GM18526 (cell line): ENCODE measurements around the gene PLXNA4.

Source experiments
- POLR2A ChIP-seq: IDR thresholded peaks from 3 replicates; pipeline ENCODE4 v1.6.1; 2011; ENCODE audit not compliant: insufficient read length; ENCODE audit errors: extremely low read depth

PLXNA4 gene

DNA sequence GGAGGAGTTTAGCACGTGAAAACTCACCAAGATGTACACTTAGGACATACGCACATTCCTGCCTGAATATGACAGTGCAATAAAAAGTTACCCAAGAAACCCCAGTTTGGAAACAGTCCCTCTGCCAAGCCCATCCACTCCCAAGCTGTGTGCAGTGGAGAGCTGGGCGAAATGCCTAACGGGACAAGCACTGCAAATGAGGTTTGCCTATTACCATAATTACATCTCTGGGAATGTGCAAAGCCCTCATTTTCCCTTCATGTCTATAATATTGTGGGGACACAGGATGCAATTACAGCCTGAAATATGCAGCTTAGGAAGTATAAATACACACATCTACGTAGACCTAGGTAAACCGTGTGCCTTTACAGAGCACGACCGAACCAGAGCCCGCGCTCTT is 117.5 kb downstream of the PLXNA4 start:
- TF ChIP-seq POLR2A = no peak

DNA sequence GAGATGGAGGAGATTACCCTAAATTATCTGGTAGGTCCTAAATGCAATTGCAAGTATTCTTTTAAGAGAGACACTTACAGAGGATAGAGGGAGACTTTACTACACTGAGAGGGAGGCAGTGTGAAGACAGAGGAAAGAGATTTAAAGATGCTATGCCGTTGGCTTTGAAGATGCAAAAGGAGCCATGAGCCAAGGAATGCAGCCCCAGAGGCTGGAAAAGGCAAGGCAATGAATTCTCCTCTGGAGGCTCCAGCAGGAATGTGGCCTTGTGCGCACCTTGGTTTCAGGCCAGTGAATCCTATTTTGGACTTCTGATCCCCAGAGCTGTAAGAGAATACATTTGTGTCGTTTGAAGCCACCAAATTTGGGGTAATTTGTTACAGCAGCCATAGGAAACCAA is 118.6 kb downstream of the PLXNA4 start:
- TF ChIP-seq POLR2A = no peak

DNA sequence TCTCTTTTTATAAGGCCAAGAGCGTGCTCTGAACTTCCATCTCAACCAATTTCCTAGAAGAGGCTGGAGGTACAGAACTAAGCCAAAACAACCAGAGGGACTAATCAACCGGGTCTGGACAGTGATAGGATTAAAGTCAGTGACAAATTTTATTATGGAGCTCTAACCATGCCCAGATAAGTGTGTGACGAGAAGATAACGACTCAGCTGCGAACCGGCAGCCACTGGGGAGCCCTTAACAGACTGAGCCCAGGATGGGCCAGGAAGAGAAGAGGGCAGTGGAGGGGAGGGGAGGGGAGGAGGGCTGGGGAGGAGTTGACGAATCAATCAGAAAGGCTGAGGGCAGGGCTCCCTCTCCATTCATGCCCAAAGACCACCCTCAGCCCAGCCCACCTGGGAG is 119.9 kb downstream of the PLXNA4 start:
- no peak for TF ChIP-seq POLR2A

DNA sequence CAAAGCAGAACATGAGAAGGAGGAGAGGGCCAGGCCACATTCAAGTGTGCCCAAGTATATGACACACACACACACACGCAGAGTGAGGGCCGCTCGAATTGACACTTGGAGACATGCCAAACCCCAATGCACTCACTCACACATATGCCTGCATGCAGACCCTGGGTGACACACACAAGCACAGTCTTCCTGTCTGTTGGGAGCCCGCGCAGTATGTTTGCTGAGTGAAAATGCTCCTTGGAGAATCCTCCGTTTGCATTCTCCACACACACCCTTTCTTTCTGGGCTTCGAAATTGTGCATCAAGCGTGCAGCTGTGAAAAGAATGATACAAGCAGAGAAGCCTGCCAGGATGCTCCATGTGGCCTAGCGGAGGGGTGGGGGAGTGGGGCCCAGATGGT is 120.9 kb downstream of the PLXNA4 start:
- no peak for TF ChIP-seq POLR2A

DNA sequence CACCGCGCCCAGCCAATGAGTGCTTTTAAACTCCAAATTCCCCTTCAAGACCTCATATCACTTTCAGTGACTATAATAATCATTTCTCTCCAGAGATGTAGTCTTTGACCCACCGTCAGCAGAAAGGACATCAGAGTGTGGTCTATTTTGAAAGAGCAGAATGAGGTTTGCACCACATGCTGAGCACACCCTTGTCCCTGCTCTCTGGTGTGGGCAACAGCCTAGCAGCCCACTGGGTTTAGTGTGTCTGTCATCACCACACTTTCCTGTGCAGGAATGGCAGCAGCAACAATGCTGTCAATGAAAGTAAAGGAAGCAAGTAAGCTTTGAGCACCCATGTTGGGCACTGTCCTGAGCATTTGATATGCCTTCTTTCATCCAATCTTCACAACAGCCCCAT is 122.4 kb downstream of the PLXNA4 start:
- TF ChIP-seq POLR2A = no peak

DNA sequence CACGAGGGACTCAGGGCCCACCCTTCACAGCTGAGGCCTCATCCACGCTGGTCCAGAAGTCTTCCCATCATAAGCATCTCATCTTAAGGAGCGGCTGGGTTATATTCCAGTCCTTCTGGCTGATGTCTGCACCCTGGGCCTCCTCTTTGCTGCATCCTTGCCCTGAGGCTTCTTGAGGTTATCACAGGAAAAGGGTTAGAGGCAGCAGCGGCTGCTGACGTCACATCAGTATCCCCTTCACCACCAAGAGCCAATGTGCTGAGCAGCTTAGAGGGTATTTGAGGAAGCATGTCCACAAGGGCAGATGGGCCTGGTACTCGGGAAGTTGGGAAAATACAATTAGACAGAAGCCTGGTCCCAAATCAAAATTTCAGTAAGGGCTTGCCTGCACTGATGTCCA is 125.1 kb downstream of the PLXNA4 start:
- no peak for TF ChIP-seq POLR2A

DNA sequence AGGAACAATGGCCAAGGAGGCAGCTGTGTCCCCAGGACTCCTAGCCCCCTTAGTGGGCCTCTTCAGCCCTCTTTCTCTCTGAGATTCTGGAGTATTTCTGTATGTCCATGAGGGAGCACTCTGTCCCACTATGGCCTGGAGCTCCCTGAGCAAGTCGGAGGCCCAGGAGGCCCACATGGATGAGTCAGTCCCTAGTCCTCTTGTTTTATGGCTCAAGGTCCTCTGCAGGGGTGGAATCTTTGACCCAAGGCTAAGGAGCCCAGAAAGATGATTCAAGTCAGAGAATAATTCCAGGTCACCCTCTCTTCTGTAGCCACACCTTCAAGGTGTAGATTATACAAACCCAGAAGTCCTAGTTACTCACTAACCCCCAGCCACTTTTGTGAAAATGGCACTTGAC is 125.6 kb downstream of the PLXNA4 start:
- no peak for TF ChIP-seq POLR2A

DNA sequence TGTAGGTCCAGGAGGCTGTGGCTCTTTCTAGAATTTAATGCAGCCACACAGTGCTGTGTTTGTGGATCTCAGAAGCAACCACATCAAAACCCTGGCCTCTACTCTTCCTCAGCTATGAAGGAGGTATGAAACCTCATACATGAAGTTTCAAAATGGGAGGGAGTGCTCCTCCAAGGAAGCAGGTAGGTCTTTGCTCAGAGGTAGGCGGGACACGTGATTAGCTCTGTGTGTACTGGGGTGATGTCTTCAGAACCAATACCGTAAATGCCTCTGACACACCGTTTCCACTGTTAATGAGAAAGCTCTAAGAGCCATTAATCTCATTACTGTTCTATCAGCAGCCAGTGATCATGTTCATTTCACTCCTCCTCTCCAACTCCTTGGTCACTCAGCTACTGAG is 126.1 kb downstream of the PLXNA4 start:
- no peak for TF ChIP-seq POLR2A

DNA sequence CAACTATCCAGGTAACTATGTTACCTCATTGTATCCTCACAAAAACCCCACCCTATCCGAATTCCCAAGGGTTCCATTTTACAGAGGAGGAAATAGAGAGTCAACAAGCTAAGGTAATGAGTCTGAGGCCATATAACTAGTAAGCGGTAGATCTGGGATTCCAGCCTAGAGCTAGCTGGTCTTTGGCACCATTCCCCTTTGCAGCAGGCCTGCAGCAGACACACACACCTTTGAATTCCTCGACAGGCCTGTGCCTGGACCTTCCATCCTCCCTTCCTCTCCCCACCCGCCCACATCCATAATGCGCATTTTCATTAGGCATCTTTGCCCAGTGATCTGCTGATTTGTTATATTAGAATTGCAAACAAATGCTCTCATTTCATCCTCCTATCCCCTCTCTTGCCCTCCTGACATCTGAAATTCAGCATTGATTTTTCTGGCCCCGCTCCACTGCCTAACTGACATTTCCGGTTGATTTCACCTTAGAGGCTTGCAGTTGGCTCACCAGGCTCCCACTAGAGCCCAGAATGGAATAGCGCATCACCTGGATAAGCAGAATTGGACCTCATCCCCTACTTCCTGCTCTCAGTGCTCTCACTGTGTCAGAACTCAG is 129.5 kb downstream of the PLXNA4 start:
- no peak for TF ChIP-seq POLR2A

DNA sequence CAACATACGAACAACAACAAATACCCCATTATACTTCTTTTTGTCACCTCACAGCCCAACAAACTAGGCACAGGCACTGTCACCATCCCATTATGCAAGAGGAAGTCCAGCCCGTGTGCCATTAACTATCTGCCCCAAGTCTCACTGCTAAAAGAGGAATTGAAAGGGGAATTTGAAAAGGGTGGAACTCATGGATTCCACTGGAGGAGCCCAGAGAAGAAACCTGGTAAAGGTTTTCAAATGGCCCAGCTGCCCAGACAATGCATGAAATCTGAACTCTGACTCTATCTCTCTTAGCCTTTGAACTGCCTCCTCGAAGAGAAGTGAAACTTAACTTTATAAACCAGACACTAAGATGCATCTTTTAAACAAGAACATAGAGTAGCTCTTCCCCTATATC is 130.0 kb downstream of the PLXNA4 start:
- TF ChIP-seq POLR2A = no peak

DNA sequence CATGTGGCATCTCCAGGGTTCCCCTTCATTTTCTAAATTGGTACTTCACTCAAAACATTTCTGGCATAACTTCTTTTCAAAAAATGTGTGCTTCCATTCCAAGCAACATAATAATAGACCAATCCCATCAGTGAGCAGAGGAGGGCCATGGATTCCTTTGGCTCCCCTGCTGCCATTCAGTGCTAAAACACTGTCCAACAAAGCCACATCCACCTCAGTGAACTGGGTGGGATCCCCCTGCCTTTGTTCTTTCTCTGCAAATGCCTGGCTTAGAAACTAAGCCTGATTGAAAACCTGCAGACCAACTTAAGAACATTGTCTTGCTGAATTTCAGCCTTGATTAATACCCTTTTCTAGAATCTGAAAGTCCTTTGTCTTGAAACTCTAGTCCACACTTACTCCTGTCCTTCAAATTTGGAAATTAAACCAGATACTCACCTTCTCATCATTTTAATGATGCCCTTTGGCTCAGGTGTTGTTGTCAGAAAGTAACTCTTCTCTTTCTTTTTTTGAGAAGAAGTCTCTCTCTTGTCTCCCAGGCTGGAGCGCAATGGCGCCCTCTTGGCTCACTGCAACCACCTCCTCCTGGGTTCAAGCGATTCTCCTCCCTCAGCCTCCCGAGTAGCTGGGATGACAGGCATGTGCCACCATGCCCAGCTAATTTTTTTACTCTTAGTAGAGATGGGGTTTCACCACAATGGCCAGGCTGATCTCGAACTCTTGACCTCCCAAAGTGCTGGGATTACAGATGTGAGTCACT is 132.3 kb downstream of the PLXNA4 start:
- no peak for TF ChIP-seq POLR2A

DNA sequence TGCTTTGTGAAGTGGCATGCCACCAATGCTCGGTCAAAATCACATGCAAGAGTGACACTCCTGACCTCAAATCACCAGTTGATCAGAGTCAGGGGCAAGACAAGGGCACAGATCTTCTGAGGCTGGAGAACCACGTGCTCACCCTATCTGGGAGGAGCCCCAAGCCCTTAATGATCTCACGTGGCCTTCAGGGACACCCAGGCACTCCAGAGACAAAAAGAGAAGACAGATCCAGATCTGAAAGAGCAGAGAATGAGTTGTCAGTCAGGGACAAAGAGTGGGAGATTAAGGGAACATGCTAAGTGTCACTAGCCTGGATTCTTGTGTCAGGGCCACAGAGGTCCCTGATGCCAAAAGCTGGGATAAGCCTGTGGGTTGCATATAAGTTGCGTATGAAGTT is 134.3 kb downstream of the PLXNA4 start:
- TF ChIP-seq POLR2A = no peak

DNA sequence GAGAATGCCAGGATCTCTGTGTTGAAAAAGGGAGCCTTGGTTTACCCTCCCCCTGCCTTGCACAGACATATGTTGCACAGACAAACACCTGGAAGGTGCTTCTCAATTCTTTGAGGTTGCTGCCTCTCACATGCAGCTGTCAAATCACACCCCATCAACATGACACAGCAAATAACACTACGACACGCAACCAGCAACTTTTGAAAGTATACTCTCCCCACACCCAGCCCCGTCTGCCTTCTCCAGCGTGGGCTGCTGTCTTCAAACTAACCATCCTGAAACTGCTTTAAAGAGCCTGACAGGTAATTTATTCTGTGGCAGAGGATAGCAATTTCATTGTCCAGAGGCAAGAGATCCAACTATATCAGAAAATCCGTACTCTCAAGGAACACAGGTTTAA is 136.1 kb downstream of the PLXNA4 start:
- no peak for TF ChIP-seq POLR2A

DNA sequence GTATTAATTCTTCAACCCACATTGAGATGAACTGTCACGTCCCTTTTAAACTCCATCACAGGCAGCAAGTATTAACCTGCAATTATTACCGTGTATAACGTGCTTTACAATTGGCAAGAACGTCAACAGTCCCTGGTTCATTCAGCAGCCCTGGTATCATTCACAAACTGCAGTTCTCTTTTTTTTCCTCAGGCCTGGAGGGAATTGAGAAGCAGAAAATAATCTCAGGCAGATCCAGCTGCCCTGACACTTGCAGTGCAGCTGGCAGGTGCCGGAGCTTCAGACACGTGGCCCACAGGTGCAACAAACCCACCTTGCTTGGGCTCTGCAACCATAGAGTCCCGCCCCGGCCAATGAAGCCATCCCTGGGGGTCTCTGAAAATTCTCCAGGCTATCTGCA is 137.3 kb downstream of the PLXNA4 start:
- no peak for TF ChIP-seq POLR2A

DNA sequence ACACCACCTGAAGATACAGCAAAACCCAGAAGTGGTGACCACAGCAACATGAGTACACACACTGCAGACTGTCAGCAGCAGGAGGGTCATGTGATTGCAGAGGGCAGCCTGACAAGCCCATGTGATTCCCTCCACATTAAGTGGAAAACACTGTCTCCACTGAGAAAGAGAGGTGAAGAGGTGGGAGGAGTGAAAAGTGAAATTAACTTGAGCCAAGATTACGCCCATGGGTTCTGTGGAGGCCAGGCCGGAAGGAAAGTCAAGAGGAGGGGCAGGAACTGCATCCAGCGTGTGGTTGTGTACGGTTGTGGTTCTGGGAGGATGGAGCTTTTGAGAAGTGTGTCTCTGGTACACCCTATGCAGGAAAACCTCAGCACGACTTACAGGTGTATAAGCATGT is 138.5 kb downstream of the PLXNA4 start:
- no peak for TF ChIP-seq POLR2A

DNA sequence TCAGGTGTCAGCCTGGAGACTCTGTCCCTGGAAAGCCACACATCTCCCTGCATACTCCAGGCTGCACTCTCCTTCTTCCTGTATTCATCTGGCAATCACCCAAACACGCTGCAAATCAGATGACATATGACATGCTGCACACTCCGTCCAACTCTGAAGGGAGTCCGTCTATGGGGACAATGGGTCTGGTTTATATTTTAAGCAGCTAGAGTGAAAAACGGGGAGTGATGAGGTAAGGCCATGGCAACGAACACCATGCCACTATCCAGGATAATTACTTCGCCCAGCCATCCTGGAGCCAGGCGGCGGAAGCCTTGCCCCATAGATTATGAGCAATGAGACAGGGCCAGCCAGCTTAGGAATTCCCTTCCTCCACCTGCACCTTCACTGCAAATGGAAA is 140.1 kb downstream of the PLXNA4 start:
- TF ChIP-seq POLR2A = no peak

DNA sequence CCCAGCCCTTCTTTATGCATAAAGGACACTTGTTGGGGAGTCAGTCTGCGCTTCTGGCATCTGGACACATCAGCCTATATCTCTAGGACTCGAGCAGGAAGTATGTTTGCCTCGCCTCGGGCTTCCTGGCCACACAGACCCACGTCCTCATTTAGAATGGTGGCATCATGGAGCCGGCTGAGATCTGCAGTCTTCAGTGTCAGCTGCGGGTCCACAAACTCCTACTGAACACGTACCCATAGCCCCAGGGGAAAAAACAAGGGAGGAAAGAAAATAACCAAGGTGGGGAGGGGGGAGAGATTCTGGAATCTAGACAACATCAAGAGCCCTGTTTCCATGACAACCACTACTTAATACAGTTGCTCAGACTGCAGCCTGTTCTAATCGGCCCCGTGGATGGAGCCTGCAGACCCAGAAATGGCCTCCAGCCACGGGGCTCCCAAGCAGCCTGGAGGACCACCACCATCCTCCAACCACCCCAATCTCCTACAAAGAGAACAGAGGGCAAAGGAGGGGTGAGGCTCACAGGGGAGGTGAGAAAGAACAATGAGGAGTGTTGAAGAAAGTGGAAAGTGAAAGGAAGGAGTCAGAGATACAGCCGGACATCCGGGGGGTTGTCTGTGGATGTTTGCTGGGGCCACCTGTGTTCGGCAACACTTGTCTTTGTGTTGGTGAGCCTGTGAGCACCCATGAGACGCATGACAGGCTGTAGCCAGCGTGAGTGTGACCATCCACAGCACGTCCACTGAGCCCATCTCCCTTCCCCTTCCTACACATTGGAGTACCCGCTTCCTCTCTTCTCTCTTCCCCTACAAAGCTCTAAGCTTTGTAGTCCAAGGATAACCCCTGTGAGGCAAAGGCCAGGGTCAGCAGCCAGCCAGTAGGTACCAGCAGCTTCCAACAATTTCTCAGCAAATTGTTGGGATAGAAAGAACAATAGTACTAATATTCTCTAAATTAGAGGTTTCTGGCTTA is 141.0 kb downstream of the PLXNA4 start:
- TF ChIP-seq POLR2A = no peak

DNA sequence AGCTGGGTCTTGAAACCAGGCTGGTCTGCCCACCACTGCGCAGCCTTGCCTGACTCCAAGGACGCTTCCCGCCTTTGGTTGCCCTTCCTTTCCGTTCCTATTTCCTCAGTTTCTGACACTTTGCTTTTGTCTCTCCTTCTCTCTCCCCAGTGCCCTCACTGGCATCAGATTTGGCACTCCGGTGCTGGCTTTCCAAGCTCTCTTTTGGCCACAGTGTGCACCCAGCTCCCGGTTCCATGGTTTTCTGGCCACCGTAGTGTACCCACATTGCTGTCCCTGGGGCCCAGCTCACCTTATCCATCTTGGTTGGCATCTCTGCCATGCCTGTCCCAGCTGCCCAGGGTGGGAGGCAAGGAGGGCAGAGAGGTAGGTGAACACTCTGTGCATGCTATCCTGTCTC is 142.2 kb downstream of the PLXNA4 start:
- TF ChIP-seq POLR2A = no peak
